ENCODE measurements around the gene AGPS.
"Not testable (repeated sequence)": the region's sequence is repeated elsewhere in the genome, so short reads cannot be mapped to it uniquely, and the experiment has no call there.

The AGPS gene

DNA sequence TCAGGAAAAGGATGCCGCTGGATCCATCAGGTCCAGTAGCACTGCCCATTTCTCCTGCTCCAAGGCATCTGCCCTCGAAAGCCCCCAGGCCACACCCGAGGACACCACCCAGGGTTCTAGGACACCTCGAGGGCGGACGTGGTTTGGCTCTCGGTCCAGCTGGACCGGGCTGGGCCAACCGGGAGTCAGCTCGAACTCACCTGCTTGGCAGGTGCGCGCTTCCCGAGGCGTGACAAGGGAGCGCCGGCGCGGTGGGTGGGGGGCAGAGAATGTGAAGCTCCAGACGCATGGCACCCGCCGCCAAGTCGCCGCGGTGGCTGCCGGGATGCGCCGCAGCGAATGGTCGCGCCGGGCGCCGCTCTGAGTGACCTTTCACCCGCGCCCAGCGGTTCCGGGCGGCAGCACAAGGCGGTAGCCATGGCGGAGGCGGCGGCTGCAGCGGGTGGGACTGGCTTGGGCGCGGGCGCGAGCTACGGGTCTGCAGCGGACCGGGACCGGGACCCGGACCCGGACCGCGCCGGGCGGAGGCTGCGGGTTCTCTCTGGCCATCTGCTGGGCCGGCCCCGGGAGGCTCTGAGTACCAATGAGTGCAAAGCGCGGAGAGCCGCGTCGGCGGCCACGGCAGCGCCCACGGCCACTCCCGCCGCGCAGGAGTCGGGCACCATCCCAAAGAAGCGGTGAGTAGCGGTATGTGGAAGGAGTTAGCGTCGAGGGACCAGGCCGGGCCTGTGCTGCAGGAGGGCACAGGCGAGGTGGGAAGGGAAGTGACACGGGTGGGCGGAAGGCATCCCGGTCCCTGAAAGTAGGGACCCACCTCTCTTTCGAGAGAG, at the start of gene AGPS:
Gene AGPS (plus strand): TSS at position 401 of the 830 bp plus-strand sequence. CDS start 17 bp downstream, at position 418.
- in situ Hi-C loops (cut with HindIII; ENCODE audit: low sequenced_read_pairs), result no loop called here

GRCh38 chr2:177343773-177344172, 48.8 kb upstream of the AGPS start:
- in situ Hi-C loops (cut with HindIII; ENCODE audit: low sequenced_read_pairs), result no loop called here

DNA sequence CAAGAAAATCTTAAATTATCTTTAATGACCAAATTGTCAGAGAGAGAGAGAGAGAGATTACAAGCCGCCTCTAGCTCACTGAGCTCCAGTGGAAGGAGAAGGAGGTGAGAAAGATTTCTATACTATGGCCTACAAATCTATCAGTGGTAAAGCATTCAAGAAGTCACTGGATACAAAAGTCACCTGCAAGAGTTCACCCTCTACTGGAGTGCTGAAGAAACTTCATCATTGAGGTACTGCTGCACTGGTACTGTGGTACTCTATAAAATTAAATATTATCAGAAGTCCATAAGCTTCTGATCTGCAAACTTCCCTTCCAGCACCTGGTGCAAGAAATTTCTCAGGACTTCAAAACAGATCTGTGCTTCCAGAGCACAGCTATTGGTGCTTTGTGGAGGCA, 48.3 kb upstream of the AGPS start:
- in situ Hi-C loops (cut with HindIII; ENCODE audit: low sequenced_read_pairs), result no loop called here

DNA sequence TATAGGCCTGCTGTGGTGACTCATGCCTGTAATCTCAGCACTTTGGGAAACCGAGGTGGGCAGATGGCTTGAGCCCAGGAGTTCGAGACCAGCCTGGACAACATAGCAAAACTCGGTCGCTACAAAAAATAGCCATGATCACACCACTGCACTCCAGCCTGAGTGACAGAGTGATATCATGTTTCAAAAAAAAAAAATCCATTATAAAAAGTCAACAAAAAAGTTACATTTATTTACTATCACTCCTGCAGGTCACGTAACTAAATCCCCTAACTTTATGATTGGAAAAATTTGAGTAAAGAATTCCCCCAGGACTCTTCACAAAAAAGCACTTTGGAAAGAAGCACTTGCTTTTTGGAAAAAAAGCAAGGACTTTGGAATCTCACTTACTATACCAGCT, 46.4 kb upstream of the AGPS start:
- in situ Hi-C loops (cut with HindIII; ENCODE audit: low sequenced_read_pairs), result no loop called here

DNA sequence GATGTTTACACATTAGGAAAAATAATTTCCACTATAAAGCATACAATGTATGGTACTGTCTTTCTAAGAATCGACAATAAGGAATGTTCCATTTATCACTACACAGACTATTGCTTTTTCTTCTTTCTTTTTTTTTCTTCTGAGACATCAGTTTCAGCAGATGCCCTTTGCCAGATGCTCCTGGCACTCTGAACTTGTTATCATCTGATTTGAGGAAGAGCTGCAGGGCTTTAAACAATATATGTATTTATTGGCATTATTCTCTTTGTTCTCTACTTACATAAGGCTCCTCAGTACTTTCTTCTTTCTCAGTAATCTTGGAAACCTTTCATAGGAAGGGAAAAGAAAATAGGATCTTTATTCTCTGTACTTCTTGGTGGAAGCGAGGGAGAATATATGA, 45.0 kb upstream of the AGPS start:
- in situ Hi-C loops (cut with HindIII; ENCODE audit: low sequenced_read_pairs), result no loop called here

GRCh38 chr2:177348118-177348654, 44.4 kb upstream of the AGPS start:
- in situ Hi-C loops (cut with HindIII; ENCODE audit: low sequenced_read_pairs), result no loop called here

- in situ Hi-C loops (cut with HindIII; ENCODE audit: low sequenced_read_pairs), result no loop called here
Observed at GRCh38 chr2:177348733-177349693, 43.6 kb upstream of the AGPS start.

GRCh38 chr2:177350624-177351023, 41.9 kb upstream of the AGPS start:
- in situ Hi-C loops (cut with HindIII; ENCODE audit: low sequenced_read_pairs), result not testable (repeated sequence)

GRCh38 chr2:177351121-177351520, 41.5 kb upstream of the AGPS start:
- in situ Hi-C loops (cut with HindIII; ENCODE audit: low sequenced_read_pairs), result not testable (repeated sequence)

DNA sequence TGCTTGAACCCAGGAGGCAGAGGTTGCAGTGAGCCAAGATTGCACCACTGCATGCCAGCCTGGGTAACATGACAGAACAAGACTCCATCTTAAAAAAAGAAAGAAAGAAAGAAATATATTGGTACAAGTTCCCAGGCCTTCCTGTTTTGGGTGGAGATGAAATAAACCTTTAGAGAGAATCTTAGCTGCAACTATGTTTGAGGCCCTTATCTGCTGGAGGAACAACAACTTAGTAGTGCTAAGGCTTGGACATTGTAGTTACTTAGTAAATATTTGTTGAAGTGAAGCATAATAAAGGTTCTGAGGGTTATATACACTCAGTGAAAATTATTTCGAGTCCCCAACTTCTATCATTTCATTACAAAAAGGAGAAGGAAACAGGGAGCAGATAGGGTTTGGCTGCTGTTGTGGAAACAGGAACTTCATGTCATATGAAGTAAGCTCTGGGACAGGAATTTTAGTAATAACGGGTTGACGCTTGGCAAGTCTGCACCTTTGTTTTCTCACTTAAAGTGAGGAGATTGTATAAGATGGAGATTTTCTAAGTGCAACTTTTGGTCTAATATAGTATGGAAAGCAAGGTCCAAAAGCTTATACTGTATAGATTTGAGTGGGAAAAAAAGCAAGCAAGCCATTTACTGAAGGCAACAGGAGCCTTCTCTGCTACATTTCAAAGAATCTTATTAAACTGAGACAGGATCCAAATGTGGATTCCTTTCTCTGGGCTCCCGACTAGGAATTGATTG, 40.0 kb upstream of the AGPS start:
- in situ Hi-C loops (cut with HindIII; ENCODE audit: low sequenced_read_pairs), result no loop called here

DNA sequence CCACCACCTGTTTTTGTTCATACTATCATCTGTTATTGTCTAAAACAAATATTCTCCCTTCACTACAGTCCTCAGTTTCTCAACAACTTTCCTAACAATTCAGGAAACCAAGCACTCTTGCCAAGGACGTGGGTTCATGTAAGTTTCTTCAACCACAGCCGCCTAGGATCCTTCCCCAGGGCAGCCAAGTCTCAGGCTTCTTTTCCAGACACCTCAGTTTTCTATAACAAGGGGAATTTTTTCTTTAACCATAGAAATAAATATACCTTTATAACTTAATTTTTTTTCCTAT, 39.4 kb upstream of the AGPS start:
- in situ Hi-C loops (cut with HindIII; ENCODE audit: low sequenced_read_pairs), result no loop called here

GRCh38 chr2:177354541-177354940, 38.0 kb upstream of the AGPS start:
- in situ Hi-C loops (cut with HindIII; ENCODE audit: low sequenced_read_pairs), result not testable (repeated sequence)

- in situ Hi-C loops (cut with HindIII; ENCODE audit: low sequenced_read_pairs), result no loop called here
Observed at GRCh38 chr2:177355874-177356273, 36.7 kb upstream of the AGPS start.

DNA sequence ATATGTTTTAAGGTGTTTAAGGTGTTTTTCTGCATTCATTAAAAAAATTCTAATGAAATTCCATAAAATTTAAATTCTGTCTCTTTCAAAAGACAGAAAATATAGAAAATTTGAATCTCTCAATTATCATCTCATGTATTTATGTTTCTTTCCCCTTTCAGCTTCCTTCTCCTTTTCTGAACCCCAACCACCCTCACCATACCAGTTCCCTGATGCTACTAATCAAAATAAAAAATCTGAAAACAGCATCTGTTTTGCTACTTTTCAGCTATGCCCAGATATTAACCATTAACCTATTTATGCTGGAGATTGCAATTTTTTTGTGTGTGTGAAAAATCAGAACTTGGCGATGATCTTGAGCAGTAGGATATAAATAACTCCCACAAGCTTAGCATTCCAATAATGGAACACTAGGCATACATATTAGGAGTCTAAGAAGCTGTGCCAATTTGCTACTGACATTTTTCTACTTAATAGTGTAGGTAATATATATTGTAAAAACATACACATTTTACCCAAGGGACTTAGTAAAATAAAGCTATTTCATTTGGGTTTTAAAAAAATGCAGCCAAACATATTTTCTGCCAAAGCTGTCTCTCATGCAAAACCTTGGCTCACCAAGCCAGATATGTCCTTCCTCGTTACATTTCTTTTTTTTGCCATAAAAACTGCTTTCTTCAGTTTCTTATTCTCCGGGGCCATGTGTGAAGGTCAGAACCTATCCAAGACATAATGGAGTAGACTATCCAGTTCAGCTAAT, 32.6 kb upstream of the AGPS start:
- in situ Hi-C loops (cut with HindIII; ENCODE audit: low sequenced_read_pairs), result no loop called here

GRCh38 chr2:177362499-177362898, 30.1 kb upstream of the AGPS start:
- in situ Hi-C loops (cut with HindIII; ENCODE audit: low sequenced_read_pairs), result no loop called here

DNA sequence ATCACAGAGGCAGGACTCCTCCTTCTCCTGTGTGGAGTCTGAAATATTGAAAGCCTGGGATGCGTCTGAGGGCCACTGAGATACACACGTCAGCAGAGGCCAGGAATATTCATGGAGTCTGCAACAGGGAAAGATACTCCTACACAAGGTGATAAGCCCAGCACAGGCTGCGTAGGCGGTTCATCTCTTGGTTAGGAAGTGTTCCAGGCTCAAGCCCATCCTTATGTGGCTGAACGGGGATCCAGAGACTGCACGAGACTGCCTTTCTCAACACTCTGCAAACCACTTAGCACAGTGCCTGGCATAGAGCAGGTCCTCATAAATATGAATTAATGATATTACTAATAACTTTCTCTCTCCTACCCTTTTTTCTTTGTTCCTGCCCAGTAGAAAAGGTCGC, 29.2 kb upstream of the AGPS start:
- in situ Hi-C loops (cut with HindIII; ENCODE audit: low sequenced_read_pairs), result no loop called here

DNA sequence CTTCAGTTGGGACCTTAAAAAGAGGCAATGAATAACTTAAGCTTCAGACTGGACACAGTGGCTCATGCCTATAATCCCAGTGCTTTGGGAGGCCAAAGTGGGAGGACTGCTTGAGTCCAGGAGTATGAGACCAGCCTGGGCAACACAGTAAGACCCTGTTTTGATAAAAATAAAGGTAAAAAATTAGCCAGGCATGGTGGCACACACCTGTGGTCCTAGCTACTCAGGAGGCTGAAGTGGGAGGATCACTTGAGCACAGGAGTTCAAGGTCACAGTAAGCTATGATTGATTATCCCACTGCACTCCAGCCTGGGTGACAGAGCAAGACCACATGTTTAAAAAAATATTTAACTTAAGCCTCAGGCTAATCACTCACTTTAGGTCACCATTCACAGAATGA, 26.8 kb upstream of the AGPS start:
- in situ Hi-C loops (cut with HindIII; ENCODE audit: low sequenced_read_pairs), result not testable (repeated sequence)

- in situ Hi-C loops (cut with HindIII; ENCODE audit: low sequenced_read_pairs), result not testable (repeated sequence)
Observed at GRCh38 chr2:177368023-177368422, 24.6 kb upstream of the AGPS start.

DNA sequence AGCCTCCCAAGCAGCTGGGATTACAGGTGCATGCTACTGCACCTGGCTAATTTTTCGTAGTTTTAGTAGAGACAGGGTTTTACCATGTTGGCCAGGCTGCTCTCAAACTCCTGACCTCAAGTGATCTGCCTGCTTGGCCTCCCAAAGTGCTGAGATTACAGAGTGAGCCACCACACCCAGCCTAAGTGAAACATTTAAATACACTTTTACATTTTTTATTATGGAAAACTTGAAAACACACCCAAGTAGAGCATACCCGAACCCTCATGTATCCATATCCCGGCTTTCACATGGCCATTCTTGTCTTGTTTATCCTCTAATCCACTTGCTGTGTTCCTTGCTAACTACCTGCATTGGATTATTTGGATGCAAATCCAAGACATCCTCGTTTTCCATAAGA, 13.2 kb upstream of the AGPS start:
- in situ Hi-C loops (cut with HindIII; ENCODE audit: low sequenced_read_pairs), result no loop called here

DNA sequence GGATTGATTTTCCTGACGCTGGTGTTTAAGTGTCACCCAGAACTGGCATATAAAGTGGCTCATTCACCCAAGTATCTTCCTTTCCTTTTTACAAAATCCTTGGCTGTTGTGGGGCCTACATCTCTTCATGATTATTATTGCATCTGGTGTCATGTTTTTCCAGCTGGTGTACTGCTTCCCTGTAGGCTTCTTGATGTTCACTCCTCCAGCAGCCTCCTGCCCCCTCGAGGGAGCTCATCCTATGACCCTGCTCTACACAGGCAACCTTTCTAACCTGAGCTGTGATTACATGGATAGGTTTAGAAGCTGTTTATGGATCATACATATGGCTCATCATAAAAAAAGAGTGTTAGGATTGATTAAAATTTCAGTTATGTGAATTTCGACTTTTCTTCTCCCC, 12.4 kb upstream of the AGPS start:
- in situ Hi-C loops (cut with HindIII; ENCODE audit: low sequenced_read_pairs), result no loop called here

Measured in DLD1 (cell line).